Spleen (tissue), 7 donors: Measurements from ENCODE around the gene CDK14.

Source experiments
- POLR2A ChIP-seq, 3 donors: fragments of 450-650 bp; IDR thresholded peaks; one replicate each; pipeline ENCODE4 v1.5.1; 2017; ENCODE audit warnings: antibody characterized with exemption in 3 of 3, mild to moderate bottlenecking in 1 of 3
- POLR2AphosphoS5 ChIP-seq, 3 donors: sonication (generic); formaldehyde crosslinking; IDR thresholded peaks; one replicate each; pipeline ENCODE4 v1.5.1; 2017; ENCODE audit warnings: antibody characterized with exemption in 3 of 3
- TF ChIP-seq, protein P1 (sequence below), 11 experiments: fragments of 200-600 bp in 7 of 11; fragments of 450-650 bp in 4 of 11; sonication (generic) in 4 of 11; IDR thresholded peaks in 8 of 11; conservative IDR thresholded peaks in 3 of 11; 1 replicate in 7 of 11; 2 replicates in 4 of 11; pipeline versions ENCODE4 v1.4.0 to v1.8.0; 2016 to 2021; ENCODE audit warnings: antibody characterized with exemption in 11 of 11, inconsistent platforms in 4 of 11, mild to moderate bottlenecking in 1 of 11
- donor health status: DM: no; HTN: no; CAD: no; lungs with moderate emphysema.
- donor health status: DM: no; HTN: no; CAD: no.
- donor health status: DM: no; HTN: no; CAD: no.

DNA sequence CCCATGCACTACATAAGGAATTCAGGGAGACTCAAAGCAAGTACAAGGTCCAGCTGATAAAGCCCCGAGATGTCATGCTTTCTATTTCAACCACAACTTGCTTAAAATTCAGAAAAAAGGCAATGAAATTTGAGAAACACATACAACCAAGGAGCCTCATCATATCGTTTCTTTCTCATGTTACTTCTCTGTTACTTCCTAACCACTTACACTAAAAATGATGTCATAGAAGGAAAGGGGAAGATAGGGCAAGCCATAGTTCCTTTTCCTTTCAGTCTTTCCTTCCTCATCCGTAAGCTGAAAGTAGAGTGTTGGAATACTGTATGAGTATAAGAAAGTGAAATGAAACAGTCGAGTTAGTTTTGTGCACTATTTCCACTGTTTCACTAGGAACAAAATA, 27.9 kb upstream of the CDK14 start:
- TF ChIP-seq POLR2AphosphoS5 (IDR thresholded peaks at IDR 0.05) (no peak), POLR2A (IDR thresholded peaks at IDR 0.05) (no peak)
- TF ChIP-seq, protein P1, sequence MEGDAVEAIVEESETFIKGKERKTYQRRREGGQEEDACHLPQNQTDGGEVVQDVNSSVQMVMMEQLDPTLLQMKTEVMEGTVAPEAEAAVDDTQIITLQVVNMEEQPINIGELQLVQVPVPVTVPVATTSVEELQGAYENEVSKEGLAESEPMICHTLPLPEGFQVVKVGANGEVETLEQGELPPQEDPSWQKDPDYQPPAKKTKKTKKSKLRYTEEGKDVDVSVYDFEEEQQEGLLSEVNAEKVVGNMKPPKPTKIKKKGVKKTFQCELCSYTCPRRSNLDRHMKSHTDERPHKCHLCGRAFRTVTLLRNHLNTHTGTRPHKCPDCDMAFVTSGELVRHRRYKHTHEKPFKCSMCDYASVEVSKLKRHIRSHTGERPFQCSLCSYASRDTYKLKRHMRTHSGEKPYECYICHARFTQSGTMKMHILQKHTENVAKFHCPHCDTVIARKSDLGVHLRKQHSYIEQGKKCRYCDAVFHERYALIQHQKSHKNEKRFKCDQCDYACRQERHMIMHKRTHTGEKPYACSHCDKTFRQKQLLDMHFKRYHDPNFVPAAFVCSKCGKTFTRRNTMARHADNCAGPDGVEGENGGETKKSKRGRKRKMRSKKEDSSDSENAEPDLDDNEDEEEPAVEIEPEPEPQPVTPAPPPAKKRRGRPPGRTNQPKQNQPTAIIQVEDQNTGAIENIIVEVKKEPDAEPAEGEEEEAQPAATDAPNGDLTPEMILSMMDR (IDR thresholded peaks at IDR 0.05 in 8 of 11, conservative IDR thresholded peaks at IDR 0.05 in 3 of 11): no peak
